ENCODE measurements around the gene RABGAP1L. TPM values are rescaled to one million over a fixed set of nuclear protein-coding genes. Genes with fewer than 3 reads are reported as not detected.

The RABGAP1L gene
- total and polyA plus RNA-seq, 10 of the 15 experiments (the other 5 are each of a cell fraction or from before 2014, with no cell fraction given): 5.8 to 194 (median 113) TPM

GRCh38 chr1:174266991-174267612 is 107.8 kb downstream of the RABGAP1L start (continued):
- TF ChIP-seq ZBTB40 (IDR thresholded peaks at IDR 0.05; ENCODE audit: borderline replicate concordance) (no peak), GATAD2B (conservative IDR thresholded peaks at IDR 0.05; ENCODE audit: low read depth) (no peak)

- BruUV-seq (replicated peaks): no TSS peak
- no peaks in the 10 kb centered on the region for H3K27me3 ChIP-seq (replicated peaks in 1 of 2; ENCODE audit: control insufficient read depth in 2 of 2, insufficient read depth in 2 of 2, low read length in 1 of 2)
- ChIA-PET SMC1A (ENCODE audit: uncharacterized antibody, unreplicated experiment) (interaction anchor here (0.7 kb wide), 1 partner anchor 1451 kb away, joined by 3 read pairs; no protein-coding TSS in a partner anchor), CTCF (no interaction called here), POLR2A (no interaction called here), RAD21 (ENCODE audit: unreplicated experiment) (no interaction called here)
- no peak for DNase-seq (ENCODE audit: low read depth, low spot score)
- H3K36me3 ChIP-seq (ENCODE audit: control insufficient read depth in 2 of 2, insufficient read depth in 2 of 2, low read length in 1 of 2): no peaks in the 10 kb centered on the region; a peak in 1 of 4 replicates
- no peak for ATAC-seq
- H3K27ac ChIP-seq (ENCODE audit: control insufficient read depth, insufficient read depth): no peak overlapping the region
- in situ Hi-C loops (cut with MboI) (loop anchor here (10.0 kb wide), 1 partner anchor 725 kb away; the partner anchor contains the start of gene CACYBP), intact Hi-C loops (cut with micrococcal nuclease; ENCODE audit: unreplicated experiment) (loop anchor here (10.0 kb wide), 1 partner anchor 725 kb away; the partner anchor contains the start of gene CACYBP)
- TF ChIP-seq JUNB (IDR thresholded peaks at IDR 0.05) (no peak), WRNIP1 (IDR thresholded peaks at IDR 0.05; ENCODE audit: borderline replicate concordance, low read depth, low read length) (no peak), JUND (IDR thresholded peaks at IDR 0.05; ENCODE audit: low read depth, low read length) (no peak), SMC3 (IDR thresholded peaks at IDR 0.05; ENCODE audit: borderline replicate concordance, low read length) (no peak), TCF12 (IDR thresholded peaks at IDR 0.05; ENCODE audit: low read depth, low read length) (no peak), BACH1 (IDR thresholded peaks at IDR 0.05; ENCODE audit: borderline replicate concordance) (no peak), NBN (IDR thresholded peaks at IDR 0.05) (no peak), ZNF687 (IDR thresholded peaks at IDR 0.05) (no peak)
- no peak overlapping the region for H2AFZ ChIP-seq (ENCODE audit: control insufficient read depth, low read depth, low read length)
- no peaks in the 10 kb centered on the region for H3K79me2 ChIP-seq (ENCODE audit: control insufficient read depth, insufficient read depth, low read length)
- WGBS (ENCODE audit: insufficient coverage, insufficient replicate concordance, low lambda C conversion rate, missing lambda C conversion rate): 100% methylated on average over 1 of the region's 1 CpG
- no peak overlapping the region for H3K4me3 ChIP-seq
- H4K20me1 ChIP-seq (ENCODE audit: control insufficient read depth, insufficient read depth): no peaks in the 10 kb centered on the region
- no peak overlapping the region for H3K4me2 ChIP-seq (ENCODE audit: control insufficient read depth, insufficient read depth)
- H3K9me3 ChIP-seq (replicated peaks; ENCODE audit: control insufficient read depth, insufficient read depth, low read length): no peaks in the 10 kb centered on the region; the same call in 1 of the 3 replicates
- no peak for FAIRE-seq
- peaks cover 3% of the 10 kb centered on the region; the same call in 1 of the 2 replicates for H3K4me1 ChIP-seq (ENCODE audit: control insufficient read depth, insufficient read depth, low read length)
- no peak overlapping the region for H3K9ac ChIP-seq (ENCODE audit: control insufficient read depth, insufficient read depth, low read length)
Observed at GRCh38 chr1:174269989-174270651, 110.8 kb downstream of the RABGAP1L start.

All from GM12878 (cell line).